GM18526 (cell line): ENCODE data around the gene GPR89A.

Experiments used
- POLR2A ChIP-seq: IDR thresholded peaks from 3 replicates; pipeline ENCODE4 v1.6.1; 2011; ENCODE audit not compliant: insufficient read length; ENCODE audit errors: extremely low read depth

Gene GPR89A

GRCh38 chr1:145707183-145707867 lies 99.5 kb downstream of the GPR89A start, which contains the start of gene PDZK1:
TSS of gene PDZK1 (minus strand) at chr1:145707368. CDS start at chr1:145688021, 19,347 bp downstream.
- TF ChIP-seq POLR2A, result no peak

GRCh38 chr1:145708063-145708462 lies 100.3 kb downstream of the GPR89A start:
- no peak for TF ChIP-seq POLR2A

GRCh38 chr1:145710291-145711027 lies 102.7 kb downstream of the GPR89A start:
- no peak for TF ChIP-seq POLR2A

GRCh38 chr1:145711213-145711651 lies 103.4 kb downstream of the GPR89A start:
- no peak for TF ChIP-seq POLR2A

- TF ChIP-seq POLR2A, result no peak
Observed at GRCh38 chr1:145714524-145715111, 106.8 kb downstream of the GPR89A start.

- TF ChIP-seq POLR2A, result no peak
Observed at GRCh38 chr1:145716641-145717345, 109.0 kb downstream of the GPR89A start.

- no peak for TF ChIP-seq POLR2A
Observed at GRCh38 chr1:145717833-145718232, 110.0 kb downstream of the GPR89A start.

GRCh38 chr1:145719230-145720079 lies 111.7 kb downstream of the GPR89A start, which contains the start of gene CD160:
TSS of gene CD160 (plus strand) at chr1:145719499. CDS start at chr1:145728328, 8,829 bp downstream.
- no peak for TF ChIP-seq POLR2A
